Heart right ventricle (tissue), 16 donors: ENCODE measurements around the gene PRG3. TPM values are rescaled to one million over a fixed set of nuclear protein-coding genes. Genes with fewer than 3 reads are reported as not detected.

Experiments
- ATAC-seq, 8 donors: fragments of 200-7000 bp; cut with Tn5 transposase; one replicate each; pipeline ENCODE4 v1.9.1; 2020; ENCODE audit warnings: mild to moderate bottlenecking in 8 of 8, moderate library complexity in 8 of 8, moderate number of reproducible peaks in 1 of 8
- DNase-seq, 2 donors: peaks; one replicate each; pipeline ENCODE4 v3.0.0-alpha.2; 2020
- H3K27ac ChIP-seq, 10 donors: fragments of 200-600 bp; sonication (generic) in 2 of 10; one replicate each; pipeline versions ENCODE4 v1.5.0 to v1.8.0; 2020 to 2022; ENCODE audit warnings: mild to moderate bottlenecking in 3 of 10
- H3K27me3 ChIP-seq, 7 donors: fragments of 200-600 bp; one replicate each; pipeline ENCODE4 v1.8.0; 2021 to 2022; ENCODE audit warnings: mild to moderate bottlenecking in 2 of 7
- H3K36me3 ChIP-seq, 9 donors: fragments of 200-600 bp; sonication (generic) in 1 of 9; one replicate each; pipeline versions ENCODE4 v1.5.0 to v1.8.0; 2020 to 2022; ENCODE audit warnings: mild to moderate bottlenecking in 2 of 9
- H3K4me1 ChIP-seq, 9 donors: fragments of 200-600 bp; sonication (generic) in 1 of 9; one replicate each; pipeline versions ENCODE4 v1.5.0 to v1.8.0; 2020 to 2022; ENCODE audit warnings: mild to moderate bottlenecking in 4 of 9
- H3K4me3 ChIP-seq, 10 donors: fragments of 200-600 bp; sonication (generic) in 2 of 10; one replicate each; pipeline versions ENCODE4 v1.5.0 to v1.8.0; 2020 to 2022; ENCODE audit warnings: mild to moderate bottlenecking in 7 of 10, moderate library complexity in 2 of 10
- H3K9me3 ChIP-seq, 11 donors: fragments of 200-600 bp in 10 of 11; sonication (generic) in 2 of 11; one replicate each; pipeline versions ENCODE4 v1.5.0 to v1.8.0; 2013 to 2022; ENCODE audit warnings: mild to moderate bottlenecking in 2 of 11, control low read depth in 1 of 11, moderate library complexity in 1 of 11
- CTCF ChIP-seq, 9 donors: fragments of 200-600 bp; sonication (generic) in 2 of 9; IDR thresholded peaks; one replicate each; pipeline versions ENCODE4 v1.5.0 to v1.8.0; 2021 to 2022; ENCODE audit warnings: antibody characterized with exemption in 9 of 9, mild to moderate bottlenecking in 5 of 9, moderate library complexity in 1 of 9
- WGBS, 2 donors: extraction: QIAGEN DNeasy Blood & Tissue Kit; methylation state at CpG; one replicate each; pipeline ENCODE4 v1.1.7; 2013; ENCODE audit warnings: inconsistent platforms in 1 of 2; 5-methylcytosine and 5-hydroxymethylcytosine counted together
- intact Hi-C, 10 donors: fragments of 100-400 bp; cut with DNase I; formaldehyde crosslinking; loops; one replicate each; pipeline versions ENCODE4 v1.11.1 to v1.14.2; 2022
- polyA plus RNA-seq, 2 donors: library from polyadenylated mRNA; stranded (reverse); fragments of 200-250 nt; gene quantifications; one replicate each; pipeline ENCODE4 v1.2.3, GENCODE V29; 2013
- total RNA-seq, 10 donors: library from RNA; stranded (reverse); fragmentation: NEBNext Ultra II Directional in 3 of 10; extraction: Animal tissue kit (Norgen Biotek cat#: 25700) in 3 of 10; gene quantifications; one replicate each; pipeline versions ENCODE4 v1.2.1 to v1.2.4, GENCODE V29; 2021 to 2023
- donor health status: Arrhythmogenic right ventricular cardiomyopathy.
- donor health status: ischemic (EF 13 %, LVEDD 7.1; RV severe dilation, severe dysfunction).
- donor health status: healthy with polysubstance abuse.
- donor health status: DM: no; HTN: yes; CAD: no.
- donor health status: DM: no; HTN: no; CAD: no.
- donor health status: ischemic (EF 25% LVEDD 6.9; RV normal size, moderate dysfunction).
- donor health status: ischemic (EF 25% LVEDD 5.7; RV mildly dilated, moderate dysfunction).
- donor health status: healthy.
- donor health status: DM: yes; HTN: yes; CAD: no.
- donor health status: Ischemic cardiomyopathy.
- donor health status: ischemic (EF 35%, LVEDD 5.7; RV mildly dilated, moderate dysfunction).
- donor health status: nonischemic (EF 11% LVEDD 7.7; RV severe dilation, severe dysfunction).
- donor health status: DM: yes; HTN: yes; CAD: no.
- donor health status: PGD.
- donor health status: ischemic (EF 29% LVEDD 5.4; RV normal size, mild dysfunction).
- donor health status: nonischemic (EF 23%, LVEDD 6.1; RV moderate dilation, normal function).

Gene PRG3
- total and polyA plus RNA-seq, 12 donors, result not detected

GRCh38 chr11:57426929-57427726 lies 46.2 kb upstream of the PRG3 start, which contains the start of gene SLC43A3:
SLC43A3 (minus strand) TSS chr11:57427121; CDS start chr11:57426172, 949 bp downstream.
- H3K9me3 ChIP-seq, result no peaks in the 10 kb centered on the region
- no peaks in the 10 kb centered on the region for H3K27me3 ChIP-seq
- peak; percentile 77 to 83 for DNase-seq
- H3K27ac ChIP-seq, result peak within 1 kb of the TSS; percentile 66 to 97 (median 95)
- peak; percentile 65 to 80 (median 74) for ATAC-seq
- H3K4me3 ChIP-seq, result peak within 1 kb of the TSS; percentile 27 to 72 (median 63)
- WGBS, 2 donors, result 4 to 5% methylated on average over 27 to 39 of the region's 39 CpGs
- intact Hi-C loops, result loop anchor here in 1 of 10 donors (5.0 kb wide), 1 partner anchor 80 kb away; no protein-coding TSS in a partner anchor
- peak in 1 of 9 donors; percentile 6 for TF ChIP-seq CTCF (IDR thresholded peaks at IDR 0.05)
- H3K4me1 ChIP-seq, result peaks cover 32 to 80% (median 58%) of the 10 kb centered on the region in 9 donors
- H3K36me3 ChIP-seq, result peaks cover 0 to 32% (median 8%) of the 10 kb centered on the region in 9 donors

- no peaks in the 10 kb centered on the region for H3K27me3 ChIP-seq
These were observed 45.5 kb upstream of the PRG3 start for GRCh38 chr11:57426439-57426928.

GRCh38 chr11:57425565-57426438 lies 44.9 kb upstream of the PRG3 start:
- TF ChIP-seq CTCF (IDR thresholded peaks at IDR 0.05), result no peak
- WGBS, 2 donors, result 31 to 48% methylated on average over 15 of the region's 15 CpGs
- DNase-seq, result peak; percentile 64 to 69
- intact Hi-C loops, result loop anchor here in 1 of 10 donors (5.0 kb wide), 1 partner anchor 79 kb away; no protein-coding TSS in a partner anchor
- no peaks in the 10 kb centered on the region for H3K9me3 ChIP-seq
- peaks cover 0 to 45% (median 14%) of the 10 kb centered on the region in 9 donors for H3K36me3 ChIP-seq
- peak; percentile 12 to 63 (median 38) for ATAC-seq
- peaks cover 32 to 82% (median 58%) of the 10 kb centered on the region in 9 donors for H3K4me1 ChIP-seq
- H3K27me3 ChIP-seq, result no peaks in the 10 kb centered on the region
- peak overlapping the region in 9 of 10 donors; percentile 35 to 72 (median 65) for H3K4me3 ChIP-seq
- H3K27ac ChIP-seq, result peak overlapping the region; percentile 66 to 97 (median 95)

More at GRCh38 chr11:57426439-57426928, 45.5 kb upstream of the PRG3 start:
- Histone ChIP-seq H3K4me1 (peaks cover 32 to 82% (median 58%) of the 10 kb centered on the region in 9 donors), H3K27ac (peak overlapping the region; percentile 66 to 97 (median 95)), H3K4me3 (peak overlapping the region; percentile 27 to 72 (median 63)), H3K36me3 (peaks cover 0 to 38% (median 8%) of the 10 kb centered on the region in 9 donors), H3K9me3 (no peaks in the 10 kb centered on the region)
- 20 to 26% methylated on average over 16 of the region's 16 CpGs for WGBS, 2 donors
- no peak for TF ChIP-seq CTCF (IDR thresholded peaks at IDR 0.05)
- ATAC-seq (peak in 1 of 8 donors; percentile 2), DNase-seq (no peak)
- intact Hi-C loops, result loop anchor here in 1 of 10 donors (5.0 kb wide), 1 partner anchor 79 kb away; no protein-coding TSS in a partner anchor
